ENCODE measurements around the gene KNCN.

The KNCN gene

GRCh38 chr1:46503421-46503820 is 48.0 kb downstream of the KNCN start:
- no peaks in the 10 kb centered on the region for H3K9me2 ChIP-seq (replicated peaks; ENCODE audit: control insufficient read depth, low read length)
- H3K4me3 ChIP-seq (ENCODE audit: low read length) = no peak overlapping the region
- TF ChIP-seq EZH2phosphoT487 (IDR thresholded peaks at IDR 0.05; ENCODE audit: borderline replicate concordance, low read length) = no peak
- TF ChIP-seq CTCF (IDR thresholded peaks at IDR 0.05; ENCODE audit: low read depth, low read length, poor library complexity, severe bottlenecking) = no peak
- H3K36me3 ChIP-seq (ENCODE audit: control insufficient read depth, low read length) = no peaks in the 10 kb centered on the region
- peaks cover 7% of the 10 kb centered on the region for H3K27me3 ChIP-seq (ENCODE audit: control insufficient read depth, low read length)
- no peaks in the 10 kb centered on the region for H3K9me3 ChIP-seq (ENCODE audit: control insufficient read depth, insufficient read depth, low read length)
- H4K20me1 ChIP-seq (ENCODE audit: control insufficient read depth, insufficient read depth, low read depth, low read length) = no peaks in the 10 kb centered on the region
- no peak overlapping the region for H3K27ac ChIP-seq (ENCODE audit: low read depth, low read length)
- H3K4me2 ChIP-seq (ENCODE audit: low read length) = no peak overlapping the region
- no peaks in the 10 kb centered on the region for H3K79me2 ChIP-seq (ENCODE audit: control insufficient read depth, low read length)
- H3K4me1 ChIP-seq (ENCODE audit: control insufficient read depth, low read length) = no peaks in the 10 kb centered on the region
- no peaks in the 10 kb centered on the region for H3F3A ChIP-seq (ENCODE audit: control insufficient read depth, insufficient read depth)

GRCh38 chr1:46501528-46501927 is 49.9 kb downstream of the KNCN start:
- H3K27me3 ChIP-seq (ENCODE audit: control insufficient read depth, low read length) = peaks cover 7% of the 10 kb centered on the region
- no peaks in the 10 kb centered on the region for H3K9me2 ChIP-seq (replicated peaks; ENCODE audit: control insufficient read depth, low read length)
- no peaks in the 10 kb centered on the region for H3K36me3 ChIP-seq (ENCODE audit: control insufficient read depth, low read length)
- no peaks in the 10 kb centered on the region for H3F3A ChIP-seq (ENCODE audit: control insufficient read depth, insufficient read depth)
- no peaks in the 10 kb centered on the region for H4K20me1 ChIP-seq (ENCODE audit: control insufficient read depth, insufficient read depth, low read depth, low read length)
- H3K4me1 ChIP-seq (ENCODE audit: control insufficient read depth, low read length) = no peaks in the 10 kb centered on the region
- H3K9me3 ChIP-seq (ENCODE audit: control insufficient read depth, insufficient read depth, low read length) = no peaks in the 10 kb centered on the region
- H3K4me2 ChIP-seq (ENCODE audit: low read length) = no peak overlapping the region
- H3K4me3 ChIP-seq (ENCODE audit: low read length) = no peak overlapping the region
- no peak overlapping the region for H3K27ac ChIP-seq (ENCODE audit: low read depth, low read length)
- TF ChIP-seq CTCF (IDR thresholded peaks at IDR 0.05; ENCODE audit: low read depth, low read length, poor library complexity, severe bottlenecking) = no peak
- TF ChIP-seq EZH2phosphoT487 (IDR thresholded peaks at IDR 0.05; ENCODE audit: borderline replicate concordance, low read length) = no peak
- H3K79me2 ChIP-seq (ENCODE audit: control insufficient read depth, low read length) = no peaks in the 10 kb centered on the region

GRCh38 chr1:46497665-46498064 is 53.8 kb downstream of the KNCN start:
- H3K4me3 ChIP-seq (ENCODE audit: low read length) = no peak overlapping the region
- no peaks in the 10 kb centered on the region for H3K79me2 ChIP-seq (ENCODE audit: control insufficient read depth, low read length)
- H3K27ac ChIP-seq (ENCODE audit: low read depth, low read length) = no peak overlapping the region
- H3K4me1 ChIP-seq (ENCODE audit: control insufficient read depth, low read length) = no peaks in the 10 kb centered on the region
- no peaks in the 10 kb centered on the region for H3K9me2 ChIP-seq (replicated peaks; ENCODE audit: control insufficient read depth, low read length)
- H3K36me3 ChIP-seq (ENCODE audit: control insufficient read depth, low read length) = no peaks in the 10 kb centered on the region
- H3K9me3 ChIP-seq (ENCODE audit: control insufficient read depth, insufficient read depth, low read length) = no peaks in the 10 kb centered on the region
- peaks cover 24% of the 10 kb centered on the region for H3K27me3 ChIP-seq (ENCODE audit: control insufficient read depth, low read length)
- no peak overlapping the region for H3K4me2 ChIP-seq (ENCODE audit: low read length)
- H3F3A ChIP-seq (ENCODE audit: control insufficient read depth, insufficient read depth) = no peaks in the 10 kb centered on the region
- no peaks in the 10 kb centered on the region for H4K20me1 ChIP-seq (ENCODE audit: control insufficient read depth, insufficient read depth, low read depth, low read length)
- TF ChIP-seq CTCF (IDR thresholded peaks at IDR 0.05; ENCODE audit: low read depth, low read length, poor library complexity, severe bottlenecking) (no peak), EZH2phosphoT487 (IDR thresholded peaks at IDR 0.05; ENCODE audit: borderline replicate concordance, low read length) (no peak)

- H3K79me2 ChIP-seq (ENCODE audit: control insufficient read depth, low read length) = no peaks in the 10 kb centered on the region
- H3K4me2 ChIP-seq (ENCODE audit: low read length) = no peak overlapping the region
- H3K9me2 ChIP-seq (replicated peaks; ENCODE audit: control insufficient read depth, low read length) = no peaks in the 10 kb centered on the region
These were observed 54.4 kb downstream of the KNCN start for GRCh38 chr1:46497020-46497419.

More at GRCh38 chr1:46497020-46497419, 54.4 kb downstream of the KNCN start:
- Histone ChIP-seq H3K4me3 (ENCODE audit: low read length) (no peak overlapping the region), H3K27me3 (ENCODE audit: control insufficient read depth, low read length) (peaks cover 31% of the 10 kb centered on the region), H3K36me3 (ENCODE audit: control insufficient read depth, low read length) (no peaks in the 10 kb centered on the region), H4K20me1 (ENCODE audit: control insufficient read depth, insufficient read depth, low read depth, low read length) (no peaks in the 10 kb centered on the region), H3F3A (ENCODE audit: control insufficient read depth, insufficient read depth) (no peaks in the 10 kb centered on the region), H3K9me3 (ENCODE audit: control insufficient read depth, insufficient read depth, low read length) (no peaks in the 10 kb centered on the region), H3K4me1 (ENCODE audit: control insufficient read depth, low read length) (no peaks in the 10 kb centered on the region), H3K27ac (ENCODE audit: low read depth, low read length) (no peak overlapping the region)
- TF ChIP-seq CTCF (IDR thresholded peaks at IDR 0.05; ENCODE audit: low read depth, low read length, poor library complexity, severe bottlenecking) = no peak
- no peak for TF ChIP-seq EZH2phosphoT487 (IDR thresholded peaks at IDR 0.05; ENCODE audit: borderline replicate concordance, low read length)
